Natural killer cell treated with Interleukin-12 subunit alpha and Interleukin-12 subunit beta and Interleukin-15 and Interleukin-18, amount 100 ng/mL, for 72 hours (primary cell): Measurements from ENCODE around the gene SHBG. TPM values are rescaled to one million over a fixed set of nuclear protein-coding genes. Genes with fewer than 3 reads are reported as not detected.

ENCODE experiments used
- ATAC-seq, 2 donors: fragments of 150-1000 bp; cut with Tn5 transposase in 1 of 2; sonication (Bioruptor Pico), chemical (Tn5 transposase) in 1 of 2; 2 replicates each; pipeline ENCODE4 v1.10.0; 2021
- DNase-seq: peaks from one replicate; pipeline ENCODE4 v3.0.0; 2022; ENCODE audit warnings: low spot score
- H3K27ac Mint-ChIP-seq, 2 donors: 1 replicate in 1 of 2; 2 replicates in 1 of 2; pipeline ENCODE4 v1.8.0; 2022; ENCODE audit warnings: mixed read lengths in 2 of 2, mild to moderate bottlenecking in 1 of 2, moderate library complexity in 1 of 2
- H3K27me3 Mint-ChIP-seq, 2 donors: 1 replicate in 1 of 2; 2 replicates in 1 of 2; pipeline ENCODE4 v1.8.0; 2022; ENCODE audit warnings: mixed read lengths in 2 of 2
- H3K36me3 Mint-ChIP-seq: one replicate; pipeline ENCODE4 v1.8.0; 2022; ENCODE audit warnings: mixed read lengths
- H3K4me1 Mint-ChIP-seq, 2 donors: 1 replicate in 1 of 2; 2 replicates in 1 of 2; pipeline ENCODE4 v1.8.0; 2022; ENCODE audit warnings: low read depth in 2 of 2, mixed read lengths in 2 of 2, mild to moderate bottlenecking in 1 of 2
- H3K4me3 Mint-ChIP-seq: one replicate; pipeline ENCODE4 v1.8.0; 2022; ENCODE audit warnings: mixed read lengths
- H3K9me3 Mint-ChIP-seq: 2 replicates; pipeline ENCODE4 v1.8.0; 2022; ENCODE audit warnings: mixed read lengths
- total RNA-seq, 2 donors: library from RNA; stranded (reverse); gene quantifications; one replicate each; pipeline ENCODE4 v1.2.3, GENCODE V29; 2022

The SHBG gene
- total RNA-seq, 2 donors from 2014 or later = not detected

- Mint-ChIP-seq H3K27me3 (peaks cover 27 to 30% of the 10 kb centered on the region in 2 donors), H3K36me3 (no peaks in the 10 kb centered on the region), H3K27ac (no peak overlapping the region), H3K4me3 (no peak overlapping the region), H3K4me1 (peaks cover 16 to 21% of the 10 kb centered on the region in 2 donors), H3K9me3 (no peaks in the 10 kb centered on the region)
- DNase-seq = no peak
- no peak for ATAC-seq
Observed at GRCh38 chr17:7647018-7647417, 17.1 kb downstream of the SHBG start.

DNA sequence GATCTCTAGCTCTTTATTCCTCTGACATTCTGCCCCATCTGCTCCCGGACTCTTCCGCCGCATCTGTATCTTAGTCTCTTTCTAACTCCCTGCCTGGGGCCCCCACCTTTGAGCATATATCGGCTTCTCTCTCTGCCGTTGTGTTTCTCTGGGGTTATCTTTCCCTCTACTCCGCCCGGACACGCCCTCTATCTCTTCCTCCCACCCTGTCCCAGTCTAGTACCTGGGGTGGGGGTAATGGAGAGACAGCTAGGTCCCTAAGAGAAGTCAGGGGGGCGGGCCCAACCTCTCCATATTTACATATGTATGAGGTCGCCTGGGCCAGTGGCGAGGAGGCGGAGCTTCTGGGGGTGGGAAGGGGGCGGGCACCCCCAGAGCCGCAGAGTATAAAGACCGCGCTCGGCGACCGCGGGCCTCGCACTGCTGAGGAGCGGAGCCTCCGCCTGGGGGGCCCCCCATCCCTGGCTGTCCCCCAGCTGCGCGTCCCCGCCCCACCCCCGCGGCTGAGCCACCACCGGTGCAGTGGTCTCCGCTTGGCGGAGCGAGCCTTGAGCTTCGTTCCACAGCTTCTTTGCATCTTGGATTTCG is 20.7 kb downstream of the SHBG start, which contains the start of gene ATP1B2:
ATP1B2 (plus strand) TSS at position 418 of the 588 bp plus-strand sequence. CDS start 593 bp downstream, outside the sequence.
- H3K36me3 Mint-ChIP-seq = no peaks in the 10 kb centered on the region
- DNase-seq (peak; percentile 66), ATAC-seq (peak; percentile 88 to 90)
- peaks cover 15 to 16% of the 10 kb centered on the region in 2 donors for H3K4me1 Mint-ChIP-seq
- H3K9me3 Mint-ChIP-seq = no peaks in the 10 kb centered on the region
- peak within 1 kb of the TSS; percentile 90 for H3K4me3 Mint-ChIP-seq
- H3K27ac Mint-ChIP-seq = peak within 1 kb of the TSS in 1 of 2 donors; percentile 63
- H3K27me3 Mint-ChIP-seq = peaks cover 27 to 36% of the 10 kb centered on the region in 2 donors

DNA sequence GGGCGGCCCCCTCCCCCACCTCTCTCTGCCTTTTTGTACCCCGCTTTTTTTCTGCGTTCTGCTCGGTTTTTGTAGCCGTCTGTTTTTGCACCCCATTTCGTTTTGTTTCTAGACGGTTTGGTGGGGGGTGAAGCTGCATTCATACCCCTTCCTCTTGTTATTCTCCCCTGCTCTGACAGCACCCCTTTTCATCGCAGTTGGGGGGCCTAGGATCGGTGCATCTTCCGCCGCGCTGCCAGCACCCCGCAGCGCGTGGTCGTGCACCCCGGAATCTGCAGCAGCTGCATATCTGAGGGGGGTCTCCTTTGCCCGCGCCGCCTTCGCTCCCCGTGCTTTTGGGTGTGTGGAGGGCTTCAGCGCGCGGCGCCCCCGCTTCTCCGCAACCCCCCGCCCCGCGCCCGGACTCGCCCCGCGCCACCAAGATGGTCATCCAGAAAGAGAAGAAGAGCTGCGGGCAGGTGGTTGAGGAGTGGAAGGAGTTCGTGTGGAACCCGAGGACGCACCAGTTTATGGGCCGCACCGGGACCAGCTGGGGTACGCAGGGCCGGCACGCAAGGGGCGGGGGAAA is 21.2 kb downstream of the SHBG start:
- ATAC-seq (no peak), DNase-seq (no peak)
- Mint-ChIP-seq H3K4me1 (peaks cover 15 to 16% of the 10 kb centered on the region in 2 donors), H3K4me3 (peak overlapping the region; percentile 90), H3K27ac (no peak overlapping the region), H3K36me3 (no peaks in the 10 kb centered on the region), H3K9me3 (no peaks in the 10 kb centered on the region), H3K27me3 (peaks cover 24 to 36% of the 10 kb centered on the region in 2 donors)

GRCh38 chr17:7651665-7652387 is 21.9 kb downstream of the SHBG start:
- no peak for DNase-seq
- peak overlapping the region; percentile 25 for H3K4me3 Mint-ChIP-seq
- H3K36me3 Mint-ChIP-seq = no peaks in the 10 kb centered on the region
- peaks cover 17 to 35% of the 10 kb centered on the region in 2 donors for H3K27me3 Mint-ChIP-seq
- H3K9me3 Mint-ChIP-seq = no peaks in the 10 kb centered on the region
- no peak overlapping the region for H3K27ac Mint-ChIP-seq
- no peak for ATAC-seq
- H3K4me1 Mint-ChIP-seq = peaks cover 15 to 16% of the 10 kb centered on the region in 2 donors

- Mint-ChIP-seq H3K36me3 (no peaks in the 10 kb centered on the region), H3K4me3 (no peak overlapping the region), H3K27me3 (peaks cover 17 to 37% of the 10 kb centered on the region in 2 donors), H3K4me1 (peaks cover 15 to 16% of the 10 kb centered on the region in 2 donors), H3K9me3 (no peaks in the 10 kb centered on the region), H3K27ac (no peak overlapping the region)
- DNase-seq = no peak
- ATAC-seq = no peak
Observed at GRCh38 chr17:7652388-7653356, 22.7 kb downstream of the SHBG start.

GRCh38 chr17:7654832-7655540 is 25.1 kb downstream of the SHBG start:
- Mint-ChIP-seq H3K27ac (no peak overlapping the region), H3K27me3 (peaks cover 14 to 30% of the 10 kb centered on the region in 2 donors), H3K9me3 (no peaks in the 10 kb centered on the region), H3K4me1 (peaks cover 13% of the 10 kb centered on the region in 2 donors), H3K36me3 (no peaks in the 10 kb centered on the region), H3K4me3 (no peak overlapping the region)
- ATAC-seq (no peak), DNase-seq (no peak)

GRCh38 chr17:7655541-7655840 is 25.6 kb downstream of the SHBG start:
- DNase-seq = no peak
- no peak overlapping the region for H3K27ac Mint-ChIP-seq
- no peaks in the 10 kb centered on the region for H3K36me3 Mint-ChIP-seq
- peaks cover 9 to 25% of the 10 kb centered on the region in 2 donors for H3K27me3 Mint-ChIP-seq
- no peak overlapping the region for H3K4me3 Mint-ChIP-seq
- H3K4me1 Mint-ChIP-seq = peaks cover 8% of the 10 kb centered on the region in 2 donors
- ATAC-seq = no peak
- H3K9me3 Mint-ChIP-seq = no peaks in the 10 kb centered on the region

- no peak for ATAC-seq
- no peak for DNase-seq
- Mint-ChIP-seq H3K4me1 (no peaks in the 10 kb centered on the region), H3K4me3 (no peak overlapping the region), H3K9me3 (no peaks in the 10 kb centered on the region), H3K27ac (no peak overlapping the region), H3K36me3 (no peaks in the 10 kb centered on the region), H3K27me3 (peaks cover 0 to 14% of the 10 kb centered on the region in 2 donors)
Observed at GRCh38 chr17:7656958-7657609, 27.1 kb downstream of the SHBG start.

- Mint-ChIP-seq H3K36me3 (no peaks in the 10 kb centered on the region), H3K27me3 (no peaks in the 10 kb centered on the region), H3K27ac (no peak overlapping the region), H3K4me3 (no peak overlapping the region), H3K9me3 (no peaks in the 10 kb centered on the region), H3K4me1 (no peaks in the 10 kb centered on the region)
- DNase-seq (no peak), ATAC-seq (no peak)
Observed at GRCh38 chr17:7667656-7668406, 37.9 kb downstream of the SHBG start.

DNA sequence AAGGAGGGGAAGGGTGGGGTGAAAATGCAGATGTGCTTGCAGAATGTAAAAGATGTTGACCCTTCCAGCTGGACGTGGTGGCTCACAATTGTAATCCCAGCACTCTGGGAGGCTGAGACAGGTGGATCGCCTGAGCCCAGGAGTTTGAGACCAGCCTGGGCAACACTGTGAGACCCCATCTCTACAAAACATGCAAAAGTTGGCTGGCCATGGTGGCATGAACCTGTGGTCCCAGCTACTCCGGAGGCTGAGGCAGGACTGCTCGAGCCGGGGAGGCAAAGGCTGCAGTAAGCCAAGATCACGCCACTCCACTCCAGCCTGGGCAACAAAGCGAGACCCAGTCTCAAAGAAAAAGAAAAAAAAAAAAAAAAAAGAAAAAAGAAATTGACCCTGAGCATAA is 38.5 kb downstream of the SHBG start:
- peaks cover 3% of the 10 kb centered on the region for H3K9me3 Mint-ChIP-seq
- no peaks in the 10 kb centered on the region for H3K27me3 Mint-ChIP-seq
- H3K36me3 Mint-ChIP-seq = peaks cover 4% of the 10 kb centered on the region
- no peak overlapping the region for H3K27ac Mint-ChIP-seq
- ATAC-seq (no peak), DNase-seq (no peak)
- H3K4me3 Mint-ChIP-seq = no peak overlapping the region
- H3K4me1 Mint-ChIP-seq = no peaks in the 10 kb centered on the region

DNA sequence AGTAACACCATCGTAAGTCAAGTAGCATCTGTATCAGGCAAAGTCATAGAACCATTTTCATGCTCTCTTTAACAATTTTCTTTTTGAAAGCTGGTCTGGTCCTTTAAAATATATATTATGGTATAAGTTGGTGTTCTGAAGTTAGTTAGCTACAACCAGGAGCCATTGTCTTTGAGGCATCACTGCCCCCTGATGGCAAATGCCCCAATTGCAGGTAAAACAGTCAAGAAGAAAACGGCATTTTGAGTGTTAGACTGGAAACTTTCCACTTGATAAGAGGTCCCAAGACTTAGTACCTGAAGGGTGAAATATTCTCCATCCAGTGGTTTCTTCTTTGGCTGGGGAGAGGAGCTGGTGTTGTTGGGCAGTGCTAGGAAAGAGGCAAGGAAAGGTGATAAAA is 43.3 kb downstream of the SHBG start:
- H3K27me3 Mint-ChIP-seq = no peaks in the 10 kb centered on the region
- peaks cover 21% of the 10 kb centered on the region for H3K36me3 Mint-ChIP-seq
- H3K27ac Mint-ChIP-seq = no peak overlapping the region
- no peak overlapping the region for H3K4me3 Mint-ChIP-seq
- peaks cover 5 to 8% of the 10 kb centered on the region in 2 donors for H3K4me1 Mint-ChIP-seq
- ATAC-seq (no peak), DNase-seq (no peak)
- H3K9me3 Mint-ChIP-seq = peaks cover 8% of the 10 kb centered on the region

DNA sequence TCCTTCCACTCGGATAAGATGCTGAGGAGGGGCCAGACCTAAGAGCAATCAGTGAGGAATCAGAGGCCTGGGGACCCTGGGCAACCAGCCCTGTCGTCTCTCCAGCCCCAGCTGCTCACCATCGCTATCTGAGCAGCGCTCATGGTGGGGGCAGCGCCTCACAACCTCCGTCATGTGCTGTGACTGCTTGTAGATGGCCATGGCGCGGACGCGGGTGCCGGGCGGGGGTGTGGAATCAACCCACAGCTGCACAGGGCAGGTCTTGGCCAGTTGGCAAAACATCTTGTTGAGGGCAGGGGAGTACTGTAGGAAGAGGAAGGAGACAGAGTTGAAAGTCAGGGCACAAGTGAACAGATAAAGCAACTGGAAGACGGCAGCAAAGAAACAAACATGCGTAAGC is 45.0 kb downstream of the SHBG start:
- Mint-ChIP-seq H3K36me3 (peaks cover 21% of the 10 kb centered on the region), H3K27ac (no peak overlapping the region), H3K4me1 (peaks cover 5 to 11% of the 10 kb centered on the region in 2 donors), H3K27me3 (no peaks in the 10 kb centered on the region), H3K4me3 (no peak overlapping the region), H3K9me3 (peaks cover 8% of the 10 kb centered on the region)
- no peak for ATAC-seq
- DNase-seq = no peak
